GM13976 (cell line): ENCODE results near the gene RPS6KL1.

Experiments
- DNase-seq: peaks from one replicate; pipeline ENCODE4 v3.0.0; 2012; ENCODE audit warnings: low spot score
- CTCF ChIP-seq: IDR thresholded peaks from 2 replicates; pipeline ENCODE4 v1.5.1; 2012; ENCODE audit warnings: borderline replicate concordance, mild to moderate bottlenecking; ENCODE audit not compliant: insufficient read depth; ENCODE audit errors: extremely low read depth, missing control alignments, control extremely low read depth
- in situ Hi-C: fragments of 300-500 bp; cut with MboI; formaldehyde crosslinking; loops from one replicate; pipeline ENCODE4 v1.12.0; 2022; ENCODE audit warnings: low sequenced_read_pairs, mixed read lengths, inconsistent platforms; ENCODE audit not compliant: unreplicated experiment

The RPS6KL1 gene

GRCh38 chr14:74864198-74864597 is 58.9 kb downstream of the RPS6KL1 start:
- no peak for DNase-seq
- in situ Hi-C loops = no loop called here
- TF ChIP-seq CTCF = no peak

DNA sequence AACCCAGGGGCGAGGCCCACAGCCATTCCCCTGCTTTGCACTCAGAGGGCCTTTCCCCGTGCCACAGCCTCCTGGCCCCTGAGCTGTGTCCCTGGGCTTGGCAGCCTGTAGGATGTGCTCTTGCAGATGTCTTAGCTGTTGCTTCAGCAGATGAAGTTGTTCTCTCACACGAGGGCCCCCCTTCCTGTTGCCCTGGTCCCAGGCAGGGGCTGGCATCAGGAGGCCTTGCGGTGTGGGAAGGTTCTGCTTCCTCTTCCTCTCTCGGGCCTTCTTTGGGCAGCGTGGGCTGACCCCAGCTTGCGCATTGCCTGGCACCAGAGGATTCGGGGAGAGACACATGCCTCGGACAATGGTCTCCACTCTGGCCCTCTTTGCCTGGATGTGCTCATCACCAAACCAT is 59.8 kb downstream of the RPS6KL1 start:
- no peak for DNase-seq
- in situ Hi-C loops = no loop called here
- no peak for TF ChIP-seq CTCF

GRCh38 chr14:74861734-74862090 is 61.3 kb downstream of the RPS6KL1 start:
- no peak for TF ChIP-seq CTCF
- in situ Hi-C loops = no loop called here

GRCh38 chr14:74860899-74861733 is 61.9 kb downstream of the RPS6KL1 start:
- peak; percentile 79 for DNase-seq
- peak; percentile 80 for TF ChIP-seq CTCF
- in situ Hi-C loops = no loop called here

More at GRCh38 chr14:74861734-74862090, 61.3 kb downstream of the RPS6KL1 start:
- no peak for DNase-seq

DNA sequence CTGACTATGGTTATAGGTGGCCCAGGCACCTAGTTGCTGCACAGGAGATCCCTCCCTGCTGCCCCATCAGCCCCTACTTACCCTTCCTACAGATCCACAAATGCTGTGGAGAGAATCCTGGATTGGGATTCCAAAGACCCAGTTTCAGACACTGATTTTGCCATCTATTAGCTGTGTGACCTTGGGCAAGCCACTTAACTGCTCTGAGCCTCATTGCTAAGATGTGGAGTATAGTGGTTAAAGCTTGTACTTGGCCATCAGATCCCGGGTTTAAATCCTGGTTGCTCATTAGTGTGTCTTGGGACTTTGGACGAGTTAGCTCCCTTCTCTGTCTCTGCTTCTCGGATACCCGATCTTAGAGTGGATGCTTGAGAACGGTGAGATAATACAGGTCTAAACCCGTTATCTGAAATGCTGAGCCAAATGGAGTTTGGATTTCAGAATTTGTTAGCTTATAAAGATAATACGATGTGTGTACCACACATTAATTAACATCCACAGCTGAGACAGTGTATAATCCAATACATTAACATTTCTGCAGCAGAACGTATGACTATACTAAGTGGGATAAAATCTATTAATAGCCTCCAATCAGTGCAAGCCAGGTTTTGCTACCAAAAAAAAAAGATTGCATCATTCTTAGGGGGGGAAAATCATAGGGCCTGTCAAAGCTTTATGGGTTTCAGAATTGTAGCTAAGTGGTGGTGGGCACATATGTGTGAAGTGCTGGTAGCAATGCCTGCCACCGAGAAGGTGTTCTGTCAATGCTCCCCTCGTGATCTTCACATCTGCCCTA is 63.1 kb downstream of the RPS6KL1 start:
- in situ Hi-C loops = loop anchor here (10.0 kb wide), 1 partner anchor 235 kb away; no protein-coding TSS in a partner anchor
- DNase-seq = no peak
- TF ChIP-seq CTCF = no peak

GRCh38 chr14:74858022-74858421 is 65.0 kb downstream of the RPS6KL1 start:
- TF ChIP-seq CTCF = no peak
- in situ Hi-C loops = loop anchor here (10.0 kb wide), 1 partner anchor 237 kb away; no protein-coding TSS in a partner anchor
- no peak for DNase-seq
